DOHH2 (cell line): ENCODE data around the gene MAPK11.

Experiments used
- EZH2phosphoT487 ChIP-seq: fragments of 200-600 bp; sonication (generic); IDR thresholded peaks from 2 replicates; pipeline ENCODE4 v1.6.1; 2017; ENCODE audit warnings: borderline replicate concordance, mild to moderate bottlenecking, antibody characterized with exemption, low read length, moderate library complexity, mixed read lengths
- TF ChIP-seq, protein P1 (sequence below): fragments of 200-600 bp; sonication (generic); IDR thresholded peaks from one replicate; pipeline ENCODE4 v1.5.1; 2014; ENCODE audit warnings: antibody characterized with exemption, mild to moderate bottlenecking, low read depth, low read length; ENCODE audit not compliant: poor library complexity, severe bottlenecking

DNA sequence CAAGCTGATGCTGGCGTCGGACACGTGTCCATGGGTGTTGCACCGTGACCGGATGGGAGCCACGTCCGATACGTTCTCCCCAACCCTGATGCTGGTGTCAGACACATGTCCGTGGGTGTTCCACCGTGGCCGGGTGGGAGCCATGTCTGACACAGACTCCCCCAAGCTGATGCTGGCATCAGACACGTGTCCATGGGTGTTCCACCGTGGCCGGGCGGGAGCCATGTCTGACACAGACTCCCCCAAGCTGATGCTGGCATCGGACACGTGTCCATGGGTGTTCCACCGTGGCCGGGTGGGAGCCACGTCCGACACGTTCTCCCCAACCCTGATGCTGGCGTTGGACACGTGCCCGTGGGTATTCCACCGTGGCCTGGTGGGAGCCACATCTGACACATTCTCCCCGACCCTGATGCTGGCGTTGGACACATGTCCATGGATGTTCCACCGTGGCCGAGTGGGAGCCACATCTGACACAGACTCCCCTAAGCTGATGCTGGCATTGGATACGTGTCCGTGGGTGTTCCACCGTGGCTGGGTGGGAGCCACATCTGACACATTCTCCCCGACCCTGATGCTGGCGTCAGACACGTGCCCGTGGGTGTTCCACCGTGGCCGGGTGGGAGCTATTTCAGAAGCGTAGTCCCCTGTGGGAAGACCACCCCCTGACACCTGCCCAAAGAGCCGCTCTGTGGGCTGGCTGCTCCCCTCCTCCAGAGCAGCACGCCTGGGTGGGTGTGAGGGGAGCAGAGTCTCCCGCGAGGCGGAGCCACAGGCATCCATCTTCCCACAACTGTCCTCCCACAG is 49.4 kb downstream of the MAPK11 start:
- TF ChIP-seq, protein P1, sequence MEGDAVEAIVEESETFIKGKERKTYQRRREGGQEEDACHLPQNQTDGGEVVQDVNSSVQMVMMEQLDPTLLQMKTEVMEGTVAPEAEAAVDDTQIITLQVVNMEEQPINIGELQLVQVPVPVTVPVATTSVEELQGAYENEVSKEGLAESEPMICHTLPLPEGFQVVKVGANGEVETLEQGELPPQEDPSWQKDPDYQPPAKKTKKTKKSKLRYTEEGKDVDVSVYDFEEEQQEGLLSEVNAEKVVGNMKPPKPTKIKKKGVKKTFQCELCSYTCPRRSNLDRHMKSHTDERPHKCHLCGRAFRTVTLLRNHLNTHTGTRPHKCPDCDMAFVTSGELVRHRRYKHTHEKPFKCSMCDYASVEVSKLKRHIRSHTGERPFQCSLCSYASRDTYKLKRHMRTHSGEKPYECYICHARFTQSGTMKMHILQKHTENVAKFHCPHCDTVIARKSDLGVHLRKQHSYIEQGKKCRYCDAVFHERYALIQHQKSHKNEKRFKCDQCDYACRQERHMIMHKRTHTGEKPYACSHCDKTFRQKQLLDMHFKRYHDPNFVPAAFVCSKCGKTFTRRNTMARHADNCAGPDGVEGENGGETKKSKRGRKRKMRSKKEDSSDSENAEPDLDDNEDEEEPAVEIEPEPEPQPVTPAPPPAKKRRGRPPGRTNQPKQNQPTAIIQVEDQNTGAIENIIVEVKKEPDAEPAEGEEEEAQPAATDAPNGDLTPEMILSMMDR: no peak
- TF ChIP-seq EZH2phosphoT487: no peak
